DMS153 treated with DMSO at 0.1 percent for 48 hours (cell line): Measurements from ENCODE around the gene GHSR.

Experiments
- DNase-seq: peaks from one replicate; lab custom pipeline; 2025; ENCODE audit not compliant: unreplicated experiment; lab: John Stamatoyannopoulos, UW

GHSR gene

DNA sequence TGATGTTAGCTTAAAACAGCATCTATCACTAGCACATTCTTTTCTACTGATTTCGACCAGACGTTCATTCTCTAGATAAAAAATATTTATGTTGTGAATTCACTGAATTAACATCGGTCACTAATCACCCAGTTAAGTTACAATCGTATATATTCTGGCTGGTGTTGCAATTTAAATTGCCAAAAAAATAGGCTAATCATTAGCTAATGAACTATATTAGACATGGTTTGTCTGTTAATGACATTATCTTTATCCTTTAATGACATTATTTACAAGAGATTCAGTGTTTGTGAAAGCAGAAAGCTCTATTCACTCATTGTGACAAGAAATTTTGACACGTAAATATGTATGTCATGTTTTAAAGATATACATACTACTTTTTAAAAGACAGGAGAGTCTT, 6.7 kb downstream of the GHSR start:
- DNase-seq: no peak

- DNase-seq: no peak
These were observed 10.1 kb downstream of the GHSR start for GRCh38 chr3:172438186-172438585.

DNA sequence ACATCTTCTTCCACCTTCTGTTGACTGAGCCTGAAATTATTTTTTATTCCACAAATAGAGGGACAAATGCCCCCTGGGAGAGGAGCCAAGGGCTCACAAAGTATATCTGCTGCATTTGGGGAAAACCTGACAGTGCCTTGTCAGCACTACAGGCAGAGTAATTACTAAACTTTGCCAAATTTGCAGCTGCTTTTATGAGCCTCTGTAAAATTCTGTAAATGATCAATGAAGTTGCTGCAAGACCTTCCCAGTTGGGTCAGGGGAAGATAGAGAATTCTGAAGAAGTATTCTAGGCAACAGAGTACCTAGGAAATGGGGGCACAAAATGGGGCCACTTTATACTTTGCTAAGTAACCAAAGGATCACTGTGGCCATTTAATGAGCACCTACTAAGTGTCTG, 10.5 kb downstream of the GHSR start:
- no peak for DNase-seq

DNA sequence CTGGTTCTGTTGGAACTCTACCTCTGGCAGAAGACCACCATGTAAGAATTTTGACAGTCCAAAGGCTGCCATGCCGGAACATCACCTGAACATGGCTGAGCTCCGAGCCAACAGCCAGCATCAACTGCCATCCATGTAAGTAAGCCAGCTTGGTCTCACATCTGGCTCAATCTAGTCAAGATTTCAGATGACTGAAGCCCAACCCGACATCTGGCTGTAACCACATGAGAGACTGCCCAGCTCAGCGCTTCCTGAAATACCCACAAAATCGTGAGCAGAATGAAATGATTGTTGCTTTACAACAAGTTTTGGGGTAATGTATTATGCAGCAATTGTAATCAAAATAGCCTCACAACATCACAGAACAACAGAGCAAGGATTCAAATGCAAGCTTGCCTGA, 32.9 kb downstream of the GHSR start:
- no peak for DNase-seq

- no peak for DNase-seq
These were observed 36.7 kb downstream of the GHSR start for GRCh38 chr3:172411478-172411947.

GRCh38 chr3:172410702-172411477, 37.4 kb downstream of the GHSR start:
- DNase-seq: no peak

DNA sequence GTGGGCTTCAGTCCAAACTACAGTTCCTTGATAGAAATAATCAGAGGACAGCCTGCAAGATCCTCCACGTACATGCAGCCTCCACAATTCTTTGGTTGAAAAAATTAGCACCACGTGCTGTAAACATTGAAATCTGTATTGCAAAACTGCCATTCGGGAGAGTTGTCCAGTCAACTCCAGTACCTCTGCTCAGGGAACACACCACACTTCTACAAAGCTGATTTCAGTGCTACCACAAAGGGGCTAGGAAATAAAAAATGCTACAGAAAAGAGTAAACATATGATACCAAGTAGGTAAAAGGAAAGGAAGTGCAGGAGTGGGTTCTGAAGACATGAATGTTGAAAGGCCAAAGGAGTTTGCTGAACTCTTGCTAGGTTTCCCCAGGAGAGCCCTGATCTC, 40.4 kb downstream of the GHSR start:
- DNase-seq: no peak

DNA sequence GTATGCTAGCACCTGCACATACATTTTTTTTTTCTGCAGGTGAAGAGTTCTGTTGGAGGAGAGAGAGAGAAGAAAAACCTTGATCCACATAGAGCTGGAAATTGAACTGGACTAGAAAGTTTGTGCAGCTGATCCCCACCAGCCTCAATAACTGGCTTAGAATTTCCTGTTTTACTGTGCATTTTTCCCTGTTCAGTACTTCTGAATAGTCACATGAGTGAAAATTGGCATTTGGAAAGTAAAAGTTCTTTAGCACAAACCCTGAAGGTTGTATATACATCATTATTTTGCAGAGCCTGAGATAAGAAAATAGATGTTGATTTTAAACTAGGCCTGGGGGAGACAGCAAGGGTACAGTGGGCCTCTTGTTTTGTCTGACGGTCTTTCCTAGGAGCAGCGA, 42.3 kb downstream of the GHSR start:
- no peak for DNase-seq

DNA sequence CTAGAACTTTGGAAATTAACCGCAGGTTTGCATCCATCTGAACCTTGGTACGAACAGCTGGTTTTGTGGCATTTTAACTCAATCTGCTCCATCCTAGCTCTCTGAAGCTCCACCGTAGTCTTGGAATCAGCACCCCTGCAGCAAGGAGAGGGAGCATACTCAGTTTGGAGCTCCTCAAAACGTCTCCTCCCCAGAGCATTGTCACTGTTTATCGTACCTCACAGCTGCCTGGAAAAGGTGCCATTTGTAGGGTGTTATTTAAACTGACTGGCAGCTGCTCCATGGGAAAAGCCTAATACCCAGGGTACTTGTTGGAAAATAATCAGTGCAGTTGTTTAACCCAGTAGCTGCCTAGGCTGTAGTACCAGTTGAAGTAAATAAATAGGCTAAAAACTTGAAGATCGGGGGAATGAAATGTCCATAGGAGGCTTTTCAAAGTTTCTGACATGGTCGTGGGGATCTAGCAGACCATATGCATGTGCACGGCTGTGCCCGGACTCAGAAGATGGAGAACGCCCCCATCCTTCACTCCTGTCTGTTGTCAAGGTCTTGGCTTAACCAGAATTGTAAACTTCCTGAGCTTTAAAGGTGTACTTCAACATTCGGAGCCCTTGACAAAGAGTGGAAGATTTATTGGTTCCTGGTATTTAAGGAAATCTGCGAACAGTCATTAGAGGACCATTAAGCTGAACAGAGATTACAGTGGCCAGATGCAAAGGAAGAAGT, 43.9 kb downstream of the GHSR start:
- DNase-seq: no peak

DNA sequence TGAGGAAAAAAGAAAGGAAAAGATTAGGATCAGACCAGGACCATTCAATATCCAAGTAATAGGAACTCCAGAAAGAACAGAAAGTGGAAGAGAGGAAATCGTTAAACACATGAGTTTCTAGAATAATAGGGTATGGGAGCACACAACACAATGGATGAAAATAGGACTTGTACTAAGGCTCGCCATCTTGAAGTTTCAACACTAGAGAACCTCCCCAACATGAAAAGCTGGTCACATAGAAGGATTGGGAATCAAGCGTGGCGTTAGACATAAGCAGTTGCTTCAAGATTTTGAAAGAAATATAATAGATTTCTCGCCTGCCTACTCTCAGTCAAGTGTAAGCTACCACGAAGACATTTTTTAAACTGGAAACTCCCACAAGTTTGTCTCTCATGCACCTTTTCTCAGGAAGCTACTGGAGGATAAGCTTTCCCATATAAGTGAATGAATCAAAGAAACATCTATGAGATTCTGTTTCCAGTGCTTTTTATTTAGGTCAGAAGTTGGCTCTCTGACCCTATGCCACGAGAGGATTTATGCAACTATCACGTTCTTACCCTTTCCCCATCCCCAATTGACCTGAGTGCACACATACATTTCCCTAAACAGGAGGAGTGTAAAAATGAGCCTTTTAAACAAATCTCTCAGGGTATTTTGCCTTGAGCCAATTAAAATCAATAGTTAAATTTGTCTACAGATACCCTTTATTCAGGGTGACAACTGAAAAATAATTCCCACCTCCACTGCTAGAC, 45.2 kb downstream of the GHSR start:
- DNase-seq: no peak

- no peak for DNase-seq
These were observed 46.2 kb downstream of the GHSR start for GRCh38 chr3:172402090-172402489.

DNA sequence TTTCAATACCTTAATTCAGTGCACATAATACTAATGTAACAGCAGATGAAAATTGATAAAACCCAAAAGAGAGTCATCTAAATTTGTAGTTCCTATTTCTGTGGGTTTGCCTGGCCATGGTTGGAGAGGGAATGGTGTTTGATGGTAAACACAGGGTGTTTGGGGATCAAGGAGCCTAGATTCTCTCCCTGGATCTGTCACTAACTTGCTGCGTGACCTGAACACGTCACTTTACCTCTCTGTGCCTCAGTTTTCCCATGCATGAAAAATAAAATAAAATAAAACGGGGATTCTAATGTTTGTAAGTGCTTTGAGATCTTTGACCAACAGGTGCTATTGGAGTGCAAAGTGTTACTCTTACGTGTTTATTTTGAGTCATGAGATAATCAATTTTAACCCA, 49.8 kb downstream of the GHSR start:
- no peak for DNase-seq

GRCh38 chr3:172397716-172398405, 50.4 kb downstream of the GHSR start:
- DNase-seq: no peak

- no peak for DNase-seq
These were observed 51.9 kb downstream of the GHSR start for GRCh38 chr3:172396400-172396799.

DNA sequence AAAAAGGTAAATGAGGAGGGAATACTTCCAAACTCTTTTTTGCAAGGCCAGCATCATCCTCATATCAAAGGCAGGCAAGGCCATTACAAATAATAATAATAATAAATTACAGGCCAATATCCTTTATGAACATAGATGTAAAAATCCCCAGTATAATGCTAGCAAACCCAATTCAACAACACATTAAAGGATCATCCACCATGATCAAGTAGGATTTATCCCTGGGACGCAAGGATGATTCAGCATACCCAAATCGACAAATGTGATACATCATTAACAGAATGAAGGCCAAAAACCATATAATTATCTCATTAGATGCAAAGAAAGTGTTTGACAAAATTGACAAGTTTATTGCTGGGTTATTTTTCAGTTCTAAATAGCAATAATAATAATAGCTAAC, 53.6 kb downstream of the GHSR start:
- no peak for DNase-seq
